ENCODE results near the gene CCDC148.

- no peak for TF ChIP-seq CTCF (IDR thresholded peaks at IDR 0.05; ENCODE audit: low read length)
- TF ChIP-seq EZH2 (IDR thresholded peaks at IDR 0.05; ENCODE audit: borderline replicate concordance, low read length), result no peak
These were observed 40.9 kb upstream of the CCDC148 start for GRCh38 chr2:158497486-158497885.
